Peyer's patch (tissue), 4 donors: ENCODE results near the gene ALG2.

Experiments used
- POLR2A ChIP-seq, 2 donors: fragments of 450-650 bp; IDR thresholded peaks; one replicate each; pipeline ENCODE4 v1.5.1; 2017; ENCODE audit warnings: antibody characterized with exemption in 2 of 2, mild to moderate bottlenecking in 2 of 2, moderate library complexity in 2 of 2
- TF ChIP-seq, protein P1 (sequence below), 6 experiments: fragments of 450-650 bp in 4 of 6; fragments of 200-600 bp in 2 of 6; sonication (generic) in 1 of 6; IDR thresholded peaks; one replicate each; pipeline ENCODE4 v1.5.1; 2017 to 2019; ENCODE audit warnings: antibody characterized with exemption in 6 of 6, mild to moderate bottlenecking in 3 of 6, moderate library complexity in 1 of 6

DNA sequence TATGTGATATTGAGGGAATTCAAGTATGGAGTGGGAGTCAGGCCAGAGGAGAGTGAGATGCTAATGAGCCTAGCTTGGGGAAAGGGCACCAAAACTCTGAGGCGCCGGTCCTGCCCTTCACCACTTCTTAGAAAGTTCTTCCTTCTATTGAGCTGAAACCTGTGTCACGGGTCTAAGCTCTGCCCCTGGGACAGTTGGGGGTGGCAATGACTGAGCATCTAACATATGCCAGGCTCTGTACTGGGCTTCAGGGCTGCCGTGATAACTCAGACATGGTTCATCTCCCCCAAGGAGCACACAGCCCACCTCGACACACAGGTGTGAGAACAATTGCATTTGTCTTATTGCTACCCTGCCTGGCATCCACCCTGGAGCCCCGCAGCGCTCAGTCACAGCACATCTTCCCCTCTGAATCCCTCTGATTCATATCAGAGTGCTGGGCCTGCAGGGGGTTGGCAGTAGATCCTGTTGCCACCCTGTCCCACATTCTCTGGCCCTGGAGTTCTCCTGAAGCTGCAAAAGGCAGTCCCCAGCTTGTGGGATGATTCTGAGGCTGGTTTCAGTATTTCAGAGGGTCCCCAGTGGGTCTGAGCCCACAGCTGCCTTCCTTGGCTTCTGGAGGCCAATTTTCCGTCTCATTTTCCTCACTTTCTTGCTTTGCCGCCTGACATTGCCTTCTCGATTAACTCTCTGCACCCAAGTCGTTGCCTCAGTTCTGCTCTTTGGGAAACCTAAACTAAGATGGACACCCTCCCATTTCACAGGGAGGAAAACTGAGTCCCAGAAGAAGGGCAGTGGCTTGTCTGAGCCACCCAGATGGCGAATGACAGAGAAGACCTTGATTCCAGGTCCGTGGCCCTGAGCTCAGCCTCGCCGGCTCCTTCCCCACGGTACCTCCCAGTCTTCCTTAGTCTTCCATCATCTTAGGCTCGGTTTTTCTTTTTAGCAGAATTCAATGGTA, 42.5 kb downstream of the ALG2 start:
- no peak for TF ChIP-seq POLR2A (IDR thresholded peaks at IDR 0.05)
- TF ChIP-seq, protein P1, sequence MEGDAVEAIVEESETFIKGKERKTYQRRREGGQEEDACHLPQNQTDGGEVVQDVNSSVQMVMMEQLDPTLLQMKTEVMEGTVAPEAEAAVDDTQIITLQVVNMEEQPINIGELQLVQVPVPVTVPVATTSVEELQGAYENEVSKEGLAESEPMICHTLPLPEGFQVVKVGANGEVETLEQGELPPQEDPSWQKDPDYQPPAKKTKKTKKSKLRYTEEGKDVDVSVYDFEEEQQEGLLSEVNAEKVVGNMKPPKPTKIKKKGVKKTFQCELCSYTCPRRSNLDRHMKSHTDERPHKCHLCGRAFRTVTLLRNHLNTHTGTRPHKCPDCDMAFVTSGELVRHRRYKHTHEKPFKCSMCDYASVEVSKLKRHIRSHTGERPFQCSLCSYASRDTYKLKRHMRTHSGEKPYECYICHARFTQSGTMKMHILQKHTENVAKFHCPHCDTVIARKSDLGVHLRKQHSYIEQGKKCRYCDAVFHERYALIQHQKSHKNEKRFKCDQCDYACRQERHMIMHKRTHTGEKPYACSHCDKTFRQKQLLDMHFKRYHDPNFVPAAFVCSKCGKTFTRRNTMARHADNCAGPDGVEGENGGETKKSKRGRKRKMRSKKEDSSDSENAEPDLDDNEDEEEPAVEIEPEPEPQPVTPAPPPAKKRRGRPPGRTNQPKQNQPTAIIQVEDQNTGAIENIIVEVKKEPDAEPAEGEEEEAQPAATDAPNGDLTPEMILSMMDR (IDR thresholded peaks at IDR 0.05): no peak
